ENCODE data around the gene RREB1. TPM values are rescaled to one million over a fixed set of nuclear protein-coding genes. Genes with fewer than 3 reads are reported as not detected.

Gene RREB1
- total RNA-seq, 1 experiment from 2014 or later: 16.5 TPM

- Histone ChIP-seq H3K27me3 (no peaks in the 10 kb centered on the region), H3K36me3 (peaks cover 73% of the 10 kb centered on the region), H3K9me3 (no peaks in the 10 kb centered on the region), H3K4me3 (no peak overlapping the region)
- DNase-seq: no peak
Measured at GRCh38 chr6:7201732-7202541, 94.2 kb downstream of the RREB1 start.

- no peak for DNase-seq
Measured at GRCh38 chr6:7202950-7203349, 95.2 kb downstream of the RREB1 start.

GRCh38 chr6:7203939-7204338 is 96.2 kb downstream of the RREB1 start:
- Histone ChIP-seq H3K36me3 (peaks cover 59% of the 10 kb centered on the region), H3K27me3 (no peaks in the 10 kb centered on the region), H3K9me3 (no peaks in the 10 kb centered on the region), H3K4me3 (no peak overlapping the region)
- DNase-seq: no peak

More at GRCh38 chr6:7202950-7203349, 95.2 kb downstream of the RREB1 start:
- no peak overlapping the region for H3K4me3 ChIP-seq
- H3K36me3 ChIP-seq: peaks cover 68% of the 10 kb centered on the region
- no peaks in the 10 kb centered on the region for H3K9me3 ChIP-seq
- no peaks in the 10 kb centered on the region for H3K27me3 ChIP-seq

GRCh38 chr6:7204726-7205125 is 97.0 kb downstream of the RREB1 start:
- Histone ChIP-seq H3K36me3 (peaks cover 56% of the 10 kb centered on the region), H3K27me3 (no peaks in the 10 kb centered on the region), H3K9me3 (no peaks in the 10 kb centered on the region), H3K4me3 (no peak overlapping the region)
- no peak for DNase-seq

GRCh38 chr6:7207720-7208119 is 100.0 kb downstream of the RREB1 start:
- DNase-seq: no peak
- Histone ChIP-seq H3K9me3 (no peaks in the 10 kb centered on the region), H3K4me3 (no peak overlapping the region), H3K27me3 (no peaks in the 10 kb centered on the region), H3K36me3 (peaks cover 73% of the 10 kb centered on the region)

- DNase-seq: no peak
- no peak overlapping the region for H3K4me3 ChIP-seq
- H3K9me3 ChIP-seq: no peaks in the 10 kb centered on the region
- H3K27me3 ChIP-seq: no peaks in the 10 kb centered on the region
- peaks cover 82% of the 10 kb centered on the region for H3K36me3 ChIP-seq
Measured at GRCh38 chr6:7213416-7213815, 105.7 kb downstream of the RREB1 start.

- no peak overlapping the region for H3K4me3 ChIP-seq
- no peaks in the 10 kb centered on the region for H3K9me3 ChIP-seq
- no peaks in the 10 kb centered on the region for H3K27me3 ChIP-seq
- peaks cover 89% of the 10 kb centered on the region for H3K36me3 ChIP-seq
- DNase-seq: no peak
Measured at GRCh38 chr6:7214468-7214867, 106.7 kb downstream of the RREB1 start.

- peaks cover 90% of the 10 kb centered on the region for H3K36me3 ChIP-seq
- no peaks in the 10 kb centered on the region for H3K9me3 ChIP-seq
- no peaks in the 10 kb centered on the region for H3K27me3 ChIP-seq
- no peak for DNase-seq
- no peak overlapping the region for H3K4me3 ChIP-seq
Measured at GRCh38 chr6:7215131-7215530, 107.4 kb downstream of the RREB1 start.

- H3K36me3 ChIP-seq: peaks cover 88% of the 10 kb centered on the region
- DNase-seq: no peak
Measured at GRCh38 chr6:7215798-7216231, 108.1 kb downstream of the RREB1 start.

GRCh38 chr6:7216941-7217621 is 109.3 kb downstream of the RREB1 start:
- no peaks in the 10 kb centered on the region for H3K27me3 ChIP-seq
- no peak for DNase-seq

More at GRCh38 chr6:7215798-7216231, 108.1 kb downstream of the RREB1 start:
- H3K4me3 ChIP-seq: no peak overlapping the region
- no peaks in the 10 kb centered on the region for H3K9me3 ChIP-seq
- H3K27me3 ChIP-seq: no peaks in the 10 kb centered on the region

GRCh38 chr6:7218406-7218988 is 110.7 kb downstream of the RREB1 start:
- Histone ChIP-seq H3K9me3 (no peaks in the 10 kb centered on the region), H3K36me3 (peaks cover 80% of the 10 kb centered on the region), H3K4me3 (no peak overlapping the region), H3K27me3 (no peaks in the 10 kb centered on the region)
- DNase-seq: no peak

More at GRCh38 chr6:7216941-7217621, 109.3 kb downstream of the RREB1 start:
- Histone ChIP-seq H3K36me3 (peaks cover 86% of the 10 kb centered on the region), H3K4me3 (no peak overlapping the region), H3K9me3 (no peaks in the 10 kb centered on the region)

- peak; percentile 60 for DNase-seq
- no peaks in the 10 kb centered on the region for H3K27me3 ChIP-seq
- peaks cover 73% of the 10 kb centered on the region for H3K36me3 ChIP-seq
- no peak overlapping the region for H3K4me3 ChIP-seq
- H3K9me3 ChIP-seq: no peaks in the 10 kb centered on the region
Measured at GRCh38 chr6:7219310-7219709, 111.5 kb downstream of the RREB1 start.

GRCh38 chr6:7222197-7222596 is 114.4 kb downstream of the RREB1 start:
- Histone ChIP-seq H3K9me3 (no peaks in the 10 kb centered on the region), H3K36me3 (peaks cover 71% of the 10 kb centered on the region)

GRCh38 chr6:7224731-7225130 is 117.0 kb downstream of the RREB1 start:
- Histone ChIP-seq H3K9me3 (no peaks in the 10 kb centered on the region), H3K36me3 (peaks cover 76% of the 10 kb centered on the region), H3K27me3 (no peaks in the 10 kb centered on the region), H3K4me3 (no peak overlapping the region)
- no peak for DNase-seq

More at GRCh38 chr6:7222197-7222596, 114.4 kb downstream of the RREB1 start:
- no peak for DNase-seq
- H3K4me3 ChIP-seq: no peak overlapping the region
- no peaks in the 10 kb centered on the region for H3K27me3 ChIP-seq

GRCh38 chr6:7228662-7229375 is 121.1 kb downstream of the RREB1 start:
- no peak overlapping the region for H3K4me3 ChIP-seq
- DNase-seq: no peak
- H3K36me3 ChIP-seq: peaks cover 82% of the 10 kb centered on the region
- H3K27me3 ChIP-seq: no peaks in the 10 kb centered on the region
- no peaks in the 10 kb centered on the region for H3K9me3 ChIP-seq

GRCh38 chr6:7229376-7230326 is 121.9 kb downstream of the RREB1 start:
- Histone ChIP-seq H3K36me3 (peaks cover 77% of the 10 kb centered on the region), H3K9me3 (no peaks in the 10 kb centered on the region), H3K27me3 (no peaks in the 10 kb centered on the region), H3K4me3 (no peak overlapping the region)
- DNase-seq: no peak
